Keratinocyte (primary cell): ENCODE measurements around the gene FOXK1. TPM values are rescaled to one million over a fixed set of nuclear protein-coding genes. Genes with fewer than 3 reads are reported as not detected.

ENCODE experiments used
- DNase-seq: peaks from one replicate; pipeline ENCODE4 v3.0.0-alpha.2; 2011; ENCODE audit warnings: low read depth, missing footprints, low spot score
- FAIRE-seq: peaks from 2 replicates; lab custom pipeline; 2011; peaks lifted over from hg19 to GRCh38; lab: Jason Lieb, UNC
- H2AFZ ChIP-seq: 2 replicates; pipeline ENCODE4 v1.6.0; 2012; ENCODE audit warnings: low read length, control low read depth, inconsistent platforms; ENCODE audit not compliant: control insufficient read depth
- H3K27ac ChIP-seq: 2 replicates; pipeline ENCODE4 v1.5.1; 2011; ENCODE audit warnings: low read length; ENCODE audit not compliant: control insufficient read depth, insufficient read depth
- H3K27me3 ChIP-seq: 3 replicates; pipeline ENCODE4 v1.6.0; 2011; ENCODE audit warnings: low read length; ENCODE audit not compliant: control insufficient read depth, insufficient read depth; ENCODE audit errors: extremely low read depth
- H3K36me3 ChIP-seq, 2 experiments: 2 replicates in 1 of 2; 3 replicates in 1 of 2; pipeline ENCODE4 v1.5.1; 2011; ENCODE audit warnings: low read length in 2 of 2, mild to moderate bottlenecking in 1 of 2; ENCODE audit not compliant: control insufficient read depth in 2 of 2, insufficient read depth in 2 of 2; ENCODE audit errors: extremely low read depth in 1 of 2
- H3K4me1 ChIP-seq: 3 replicates; pipeline ENCODE4 v1.5.1; 2011; ENCODE audit warnings: low read length; ENCODE audit not compliant: control insufficient read depth, insufficient read depth; ENCODE audit errors: extremely low read depth
- H3K4me2 ChIP-seq: 3 replicates; pipeline ENCODE4 v1.6.0; 2011; ENCODE audit warnings: low read depth, low read length; ENCODE audit not compliant: control insufficient read depth, insufficient read depth; ENCODE audit errors: extremely low read depth
- H3K4me3 ChIP-seq, 3 experiments: fragments of 200-600 bp in 1 of 3; sonication (generic) in 1 of 3; 2 replicates in 2 of 3; 3 replicates in 1 of 3; pipeline ENCODE4 v1.5.1; 2011 to 2016; ENCODE audit warnings: low read length in 3 of 3, mild to moderate bottlenecking in 3 of 3, control low read depth in 2 of 3, inconsistent platforms in 1 of 3, low read depth in 1 of 3, mixed read lengths in 1 of 3, mixed run types in 1 of 3, moderate library complexity in 1 of 3; ENCODE audit not compliant: control insufficient read depth in 2 of 3, insufficient read depth in 2 of 3; ENCODE audit errors: extremely low read depth in 1 of 3
- H3K79me2 ChIP-seq: 2 replicates; pipeline ENCODE4 v1.6.0; 2012; ENCODE audit warnings: low read length; ENCODE audit not compliant: control insufficient read depth, insufficient read depth
- H3K9ac ChIP-seq: 3 replicates; pipeline ENCODE4 v1.6.0; 2011; ENCODE audit warnings: low read length; ENCODE audit not compliant: control insufficient read depth, insufficient read depth; ENCODE audit errors: extremely low read depth
- H3K9me1 ChIP-seq: 3 replicates; pipeline ENCODE4 v1.6.0; 2011; ENCODE audit warnings: low read length; ENCODE audit not compliant: control insufficient read depth, insufficient read depth; ENCODE audit errors: extremely low read depth
- H3K9me3 ChIP-seq: 2 replicates; pipeline ENCODE4 v1.5.1; 2012; ENCODE audit warnings: low read depth, low read length; ENCODE audit not compliant: control insufficient read depth
- H4K20me1 ChIP-seq: 3 replicates; pipeline ENCODE4 v1.6.0; 2011; ENCODE audit warnings: low read length; ENCODE audit not compliant: control insufficient read depth, insufficient read depth; ENCODE audit errors: extremely low read depth
- CTCF ChIP-seq, 3 experiments: IDR thresholded peaks in 1 of 3; conservative IDR thresholded peaks in 1 of 3; optimal IDR thresholded peaks in 1 of 3; 2 replicates in 2 of 3; 3 replicates in 1 of 3; pipeline versions ENCODE3 to v1.5.1; 2011; ENCODE audit warnings: low read length in 3 of 3, mild to moderate bottlenecking in 3 of 3, moderate library complexity in 2 of 3, control low read depth in 1 of 3, inconsistent platforms in 1 of 3; ENCODE audit not compliant: insufficient read depth in 2 of 3; ENCODE audit errors: extremely low read depth in 1 of 3
- EZH2 ChIP-seq: IDR thresholded peaks from one replicate; pipeline ENCODE4 v1.6.1; 2012; ENCODE audit warnings: inconsistent platforms, mild to moderate bottlenecking, low read length, moderate library complexity
- dilution Hi-C: fragments of 300-500 bp; cut with MboI; formaldehyde crosslinking; loops from one replicate; pipeline ENCODE4 v1.7.0; 2020; ENCODE audit warnings: low sequenced_read_pairs; ENCODE audit not compliant: extremely low pct_ligation_motif_present
- polyA plus RNA-seq, 5 experiments: library from polyadenylated mRNA; depleted of rRNA in 3 of 5; stranded (reverse) in 3 of 5; stranded (forward) in 1 of 5; unstranded in 1 of 5; fragments of >200 nt; gene quantifications; 1 replicate in 1 of 5; 2 replicates in 3 of 5; 3 replicates in 1 of 5; pipeline versions ENCODE4 v1.2.1 to v1.2.3, GENCODE V29; 2011 to 2012; ENCODE audit warnings: missing spikeins in 2 of 5, low read depth in 1 of 5, low replicate concordance in 1 of 5

Gene FOXK1
- polyA plus RNA-seq, 1 donor (not counting 4 experiments of a cell fraction or from before 2014, with no cell fraction given), result 4.4 TPM

GRCh38 chr7:4661871-4662270 is 20.2 kb upstream of the FOXK1 start:
- H3K27ac ChIP-seq, result no peak overlapping the region
- no peak for TF ChIP-seq CTCF (optimal IDR thresholded peaks at IDR 0.05 in 1 of 3, IDR thresholded peaks at IDR 0.05 in 1 of 3, conservative IDR thresholded peaks at IDR 0.05 in 1 of 3; ENCODE audit: extremely low read depth in 1 of 3, insufficient read depth in 2 of 3, low read length in 3 of 3)
- no peak overlapping the region for H3K4me3 ChIP-seq
- H3K4me1 ChIP-seq, result no peaks in the 10 kb centered on the region
- no peaks in the 10 kb centered on the region for H3K9me1 ChIP-seq
- peak overlapping the region; percentile 18 for H3K4me2 ChIP-seq
- FAIRE-seq, result no peak
- no peak for DNase-seq
- no peaks in the 10 kb centered on the region for H3K27me3 ChIP-seq
- H2AFZ ChIP-seq, result peak overlapping the region; percentile 4
- dilution Hi-C loops, result no loop called here
- H4K20me1 ChIP-seq, result no peaks in the 10 kb centered on the region
- no peak overlapping the region for H3K9ac ChIP-seq
- H3K36me3 ChIP-seq, result no peaks in the 10 kb centered on the region
- peaks cover 2% of the 10 kb centered on the region for H3K9me3 ChIP-seq
- no peaks in the 10 kb centered on the region for H3K79me2 ChIP-seq

GRCh38 chr7:4663239-4664018 is 18.7 kb upstream of the FOXK1 start:
- Histone ChIP-seq H3K27ac (no peak overlapping the region), H3K9ac (no peak overlapping the region), H2AFZ (no peak overlapping the region), H3K79me2 (no peaks in the 10 kb centered on the region), H3K4me2 (no peak overlapping the region), H3K4me3 (no peak overlapping the region), H3K36me3 (no peaks in the 10 kb centered on the region), H3K9me1 (no peaks in the 10 kb centered on the region), H3K4me1 (no peaks in the 10 kb centered on the region), H3K27me3 (no peaks in the 10 kb centered on the region), H3K9me3 (peaks cover 2% of the 10 kb centered on the region), H4K20me1 (no peaks in the 10 kb centered on the region)
- TF ChIP-seq CTCF (optimal IDR thresholded peaks at IDR 0.05 in 1 of 3, IDR thresholded peaks at IDR 0.05 in 1 of 3, conservative IDR thresholded peaks at IDR 0.05 in 1 of 3; ENCODE audit: extremely low read depth in 1 of 3, insufficient read depth in 2 of 3, low read length in 3 of 3) (no peak), EZH2 (no peak)
- no peak for DNase-seq
- dilution Hi-C loops, result no loop called here
- no peak for FAIRE-seq
